ENCODE data around the gene UBE2K. TPM values are rescaled to one million over a fixed set of nuclear protein-coding genes. Genes with fewer than 3 reads are reported as not detected.

The UBE2K gene
- total RNA-seq, 1 donor from 2014 or later: 77.3 TPM

- TF ChIP-seq CTCF (IDR thresholded peaks at IDR 0.05): no peak
- H3K36me3 Mint-ChIP-seq (ENCODE audit: unreplicated experiment): peaks cover 12% of the 10 kb centered on the region
These were observed 122.2 kb downstream of the UBE2K start for GRCh38 chr4:39820186-39820585.

GRCh38 chr4:39821951-39822350 lies 124.0 kb downstream of the UBE2K start:
- no peaks in the 10 kb centered on the region for H3K27me3 Mint-ChIP-seq (ENCODE audit: unreplicated experiment)
- peaks cover 13% of the 10 kb centered on the region for H3K4me1 Mint-ChIP-seq (ENCODE audit: unreplicated experiment)
- no peak for TF ChIP-seq CTCF (IDR thresholded peaks at IDR 0.05)
- no peaks in the 10 kb centered on the region for H3K9me3 Mint-ChIP-seq (ENCODE audit: unreplicated experiment)
- H3K27ac Mint-ChIP-seq (ENCODE audit: unreplicated experiment): no peak overlapping the region
- no peak overlapping the region for H3K4me3 Mint-ChIP-seq (ENCODE audit: unreplicated experiment)
- H3K36me3 Mint-ChIP-seq (ENCODE audit: unreplicated experiment): peaks cover 16% of the 10 kb centered on the region
- DNase-seq (ENCODE audit: extremely low spot score, unreplicated experiment): no peak

More at GRCh38 chr4:39820186-39820585, 122.2 kb downstream of the UBE2K start:
- no peak overlapping the region for H3K4me3 Mint-ChIP-seq (ENCODE audit: unreplicated experiment)
- DNase-seq (ENCODE audit: extremely low spot score, unreplicated experiment): no peak
- no peaks in the 10 kb centered on the region for H3K27me3 Mint-ChIP-seq (ENCODE audit: unreplicated experiment)
- peaks cover 14% of the 10 kb centered on the region for H3K4me1 Mint-ChIP-seq (ENCODE audit: unreplicated experiment)
- H3K27ac Mint-ChIP-seq (ENCODE audit: unreplicated experiment): no peak overlapping the region
- H3K9me3 Mint-ChIP-seq (ENCODE audit: unreplicated experiment): no peaks in the 10 kb centered on the region

GRCh38 chr4:39822662-39823061 lies 124.7 kb downstream of the UBE2K start:
- TF ChIP-seq CTCF (IDR thresholded peaks at IDR 0.05): no peak
- Mint-ChIP-seq H3K27me3 (ENCODE audit: unreplicated experiment) (no peaks in the 10 kb centered on the region), H3K4me1 (ENCODE audit: unreplicated experiment) (peaks cover 13% of the 10 kb centered on the region), H3K27ac (ENCODE audit: unreplicated experiment) (peak overlapping the region; percentile 3), H3K4me3 (ENCODE audit: unreplicated experiment) (no peak overlapping the region), H3K36me3 (ENCODE audit: unreplicated experiment) (peaks cover 18% of the 10 kb centered on the region), H3K9me3 (ENCODE audit: unreplicated experiment) (no peaks in the 10 kb centered on the region)
- DNase-seq (ENCODE audit: extremely low spot score, unreplicated experiment): no peak

GRCh38 chr4:39823191-39823590 lies 125.3 kb downstream of the UBE2K start:
- H3K27ac Mint-ChIP-seq (ENCODE audit: unreplicated experiment): peak overlapping the region; percentile 48
- no peaks in the 10 kb centered on the region for H3K27me3 Mint-ChIP-seq (ENCODE audit: unreplicated experiment)
- DNase-seq (ENCODE audit: extremely low spot score, unreplicated experiment): no peak
- TF ChIP-seq CTCF (IDR thresholded peaks at IDR 0.05): no peak
- peaks cover 14% of the 10 kb centered on the region for H3K4me1 Mint-ChIP-seq (ENCODE audit: unreplicated experiment)
- peaks cover 21% of the 10 kb centered on the region for H3K36me3 Mint-ChIP-seq (ENCODE audit: unreplicated experiment)
- H3K4me3 Mint-ChIP-seq (ENCODE audit: unreplicated experiment): no peak overlapping the region
- no peaks in the 10 kb centered on the region for H3K9me3 Mint-ChIP-seq (ENCODE audit: unreplicated experiment)

GRCh38 chr4:39825090-39825489 lies 127.2 kb downstream of the UBE2K start:
- peaks cover 14% of the 10 kb centered on the region for H3K4me1 Mint-ChIP-seq (ENCODE audit: unreplicated experiment)
- H3K9me3 Mint-ChIP-seq (ENCODE audit: unreplicated experiment): no peaks in the 10 kb centered on the region
- no peak for TF ChIP-seq CTCF (IDR thresholded peaks at IDR 0.05)
- H3K4me3 Mint-ChIP-seq (ENCODE audit: unreplicated experiment): no peak overlapping the region
- no peak overlapping the region for H3K27ac Mint-ChIP-seq (ENCODE audit: unreplicated experiment)
- no peak for DNase-seq (ENCODE audit: extremely low spot score, unreplicated experiment)
- no peaks in the 10 kb centered on the region for H3K27me3 Mint-ChIP-seq (ENCODE audit: unreplicated experiment)
- H3K36me3 Mint-ChIP-seq (ENCODE audit: unreplicated experiment): peaks cover 31% of the 10 kb centered on the region
